HG03342 (cell line): ENCODE measurements around the gene MAD1L1.
"Not testable (repeated sequence)": the region's sequence is repeated elsewhere in the genome, so short reads cannot be mapped to it uniquely, and the experiment has no call there.

Experiments used
- ATAC-seq: cut with Tn5 transposase; IDR thresholded peaks from one replicate; pipeline ENCODE4 v1.9.1; 2021; ENCODE audit warnings: mild to moderate bottlenecking, moderate library complexity; ENCODE audit not compliant: unreplicated experiment

MAD1L1 gene

DNA sequence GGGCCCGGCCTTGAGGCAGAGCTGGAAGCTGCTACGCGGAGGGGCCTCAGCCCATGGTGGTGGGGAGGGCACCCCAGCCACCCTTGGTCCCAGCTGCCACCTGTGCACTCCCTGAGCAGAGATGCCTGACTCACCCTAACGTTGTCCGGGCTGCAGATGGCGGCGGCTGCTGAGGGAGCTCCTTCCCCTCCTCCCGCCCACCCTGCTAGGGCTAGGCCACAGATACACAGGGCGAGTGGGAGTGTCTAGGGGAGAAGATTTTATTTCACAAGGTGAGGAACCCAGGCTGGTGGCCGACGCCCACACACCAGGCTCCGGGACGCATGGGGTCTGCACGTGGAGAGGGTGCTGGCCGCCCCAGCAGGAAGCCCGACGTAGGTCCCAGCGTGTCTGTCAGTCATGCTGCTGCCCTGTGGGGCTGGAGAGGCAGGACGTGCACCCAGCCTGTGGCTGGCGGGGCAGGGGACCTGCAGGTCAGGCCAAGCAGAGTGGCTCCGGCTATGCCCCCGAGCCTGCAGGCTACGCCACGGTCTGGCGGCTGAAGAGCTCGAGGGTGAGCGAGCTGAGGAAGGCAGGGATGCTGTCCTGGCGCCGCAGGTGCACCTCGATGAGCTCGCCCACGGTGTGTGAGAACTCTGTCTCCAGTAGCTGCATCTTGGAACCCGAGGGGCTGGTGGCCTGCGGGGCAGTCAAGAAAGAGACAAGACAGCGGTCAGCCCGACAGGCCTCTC is 417.0 kb downstream of the MAD1L1 start:
- not testable (repeated sequence) for ATAC-seq

DNA sequence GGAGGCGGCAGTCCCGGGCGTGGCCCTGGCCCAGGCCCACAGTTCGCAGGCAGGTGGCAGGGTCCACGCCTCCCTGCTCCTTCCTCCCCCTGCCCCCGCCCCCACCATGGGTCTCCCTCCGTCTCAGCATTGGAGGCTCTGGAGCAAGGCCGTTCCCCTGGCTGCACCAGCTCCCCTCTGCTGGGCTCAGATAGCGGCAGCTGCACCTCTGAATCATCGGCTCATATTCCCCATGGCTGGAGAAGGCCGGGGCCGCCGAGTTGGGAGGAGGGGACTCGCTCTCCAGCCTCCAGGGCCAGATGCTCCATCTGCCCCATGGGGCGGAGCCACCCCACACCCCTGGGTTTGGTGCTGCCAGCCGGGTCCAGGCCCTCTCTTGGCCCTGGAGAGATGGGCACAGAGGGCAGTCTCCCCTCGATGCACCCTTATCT is 417.7 kb downstream of the MAD1L1 start:
- ATAC-seq, result no peak

DNA sequence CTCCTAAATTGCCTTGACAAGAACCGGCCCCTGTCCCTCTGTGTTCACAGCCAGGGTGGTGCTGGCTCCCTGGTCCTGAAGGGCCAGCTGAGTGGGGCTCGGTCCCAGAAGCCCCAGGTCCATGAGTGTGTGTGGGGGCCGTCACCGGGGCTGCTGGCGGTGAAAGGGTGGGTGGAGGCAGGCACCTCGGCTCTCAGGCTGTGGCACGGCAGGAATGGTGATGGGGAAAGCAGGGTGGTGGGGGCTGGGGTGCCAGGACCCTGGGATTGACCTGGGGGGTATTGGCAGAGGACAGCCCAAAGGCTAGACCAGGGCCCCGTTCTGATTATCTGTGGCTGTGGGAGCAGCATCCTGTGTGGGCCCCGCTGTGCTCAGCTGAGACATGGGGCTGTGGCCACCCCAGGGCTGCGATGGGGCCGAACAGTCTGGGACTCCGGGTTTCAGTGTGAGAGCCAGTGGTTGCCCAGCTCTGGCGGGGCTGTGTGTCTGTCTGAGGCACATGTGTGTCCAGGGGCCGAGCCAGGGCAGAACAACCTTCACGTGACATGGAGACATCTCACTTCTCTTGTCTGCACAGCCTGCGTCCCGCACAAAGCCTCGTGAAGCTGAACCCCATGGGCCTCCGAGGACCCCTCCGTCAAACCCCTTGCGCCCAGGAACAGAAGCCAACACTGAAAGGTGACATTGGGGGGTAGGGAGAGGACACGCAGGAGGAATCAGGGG is 418.5 kb downstream of the MAD1L1 start:
- ATAC-seq, result no peak

DNA sequence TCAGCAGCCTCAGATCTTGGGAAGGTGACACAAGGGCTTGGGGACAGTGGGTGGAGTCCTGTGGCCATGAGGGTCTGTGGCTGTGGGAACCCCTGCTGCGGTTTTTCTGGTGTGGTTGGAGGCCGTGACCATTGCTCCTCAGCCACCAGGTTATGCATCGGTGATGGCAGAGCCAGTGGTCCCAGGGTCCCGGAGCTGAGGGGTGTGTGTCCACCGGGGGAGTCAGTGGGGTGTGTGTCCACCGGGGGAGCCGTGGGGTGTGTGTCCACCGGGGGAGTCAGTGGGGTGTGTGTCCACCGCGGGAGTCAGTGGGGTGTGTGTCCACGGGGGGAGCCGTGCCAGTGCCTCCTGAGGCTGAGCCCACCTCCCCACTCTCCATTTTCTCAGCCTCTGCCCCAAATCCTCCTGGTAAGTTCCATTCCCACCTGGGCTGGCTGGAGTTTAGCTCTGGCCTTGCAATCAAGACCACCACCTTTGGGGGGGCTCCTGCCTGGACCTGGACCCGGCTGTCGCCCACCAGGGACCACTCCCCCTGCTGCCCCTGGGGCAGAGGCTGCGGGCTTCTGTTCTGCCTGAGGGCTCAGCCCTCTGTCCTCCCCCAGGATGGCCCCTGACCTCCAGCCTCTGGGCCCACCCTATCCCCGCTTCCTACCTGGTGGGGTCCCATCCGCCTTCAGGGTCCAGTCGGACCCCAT is 419.2 kb downstream of the MAD1L1 start:
- ATAC-seq, result no peak

DNA sequence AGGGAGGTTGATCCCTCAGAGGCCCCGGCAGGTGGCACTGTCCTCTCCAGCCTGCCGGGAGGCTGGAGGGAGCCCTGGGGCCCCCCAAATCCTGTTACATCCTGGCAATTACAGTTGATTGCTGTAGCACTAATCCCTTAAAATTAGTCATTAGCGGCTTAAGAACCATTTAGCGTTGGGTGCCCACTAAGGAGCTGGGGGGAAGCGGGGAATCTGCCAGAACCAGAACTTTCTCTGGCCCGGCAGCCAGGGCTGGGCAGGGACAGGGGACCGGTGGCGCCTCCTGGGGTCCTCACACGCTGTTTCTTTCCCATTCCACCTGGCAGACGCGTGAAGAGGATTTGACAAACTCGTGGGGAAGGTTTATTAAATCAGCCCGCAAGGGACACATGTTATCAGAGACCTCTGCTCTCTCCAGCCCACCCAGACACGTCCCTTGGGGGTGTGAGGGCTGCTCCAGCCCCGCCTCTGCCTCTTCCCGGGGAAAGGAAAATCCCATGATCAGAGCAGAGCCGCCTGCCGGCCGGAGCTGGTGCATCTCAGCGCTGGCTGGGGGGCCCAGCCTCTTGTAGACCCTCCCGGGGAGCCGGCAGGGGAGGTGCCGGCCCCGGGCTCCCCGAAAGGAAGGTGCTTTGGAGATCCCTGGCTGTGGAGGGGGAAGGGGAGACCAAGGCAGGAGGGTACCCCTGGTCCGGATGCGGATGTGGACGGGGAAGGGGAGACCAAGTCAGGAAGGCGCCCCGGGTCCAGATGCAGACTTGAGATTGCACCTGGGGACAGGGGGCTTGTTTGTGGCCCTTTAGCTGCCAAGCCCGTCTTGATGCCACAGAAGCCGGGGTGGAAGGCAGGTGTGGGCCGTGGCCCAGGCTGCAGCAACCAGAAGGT is 420.0 kb downstream of the MAD1L1 start:
- ATAC-seq, result no peak

DNA sequence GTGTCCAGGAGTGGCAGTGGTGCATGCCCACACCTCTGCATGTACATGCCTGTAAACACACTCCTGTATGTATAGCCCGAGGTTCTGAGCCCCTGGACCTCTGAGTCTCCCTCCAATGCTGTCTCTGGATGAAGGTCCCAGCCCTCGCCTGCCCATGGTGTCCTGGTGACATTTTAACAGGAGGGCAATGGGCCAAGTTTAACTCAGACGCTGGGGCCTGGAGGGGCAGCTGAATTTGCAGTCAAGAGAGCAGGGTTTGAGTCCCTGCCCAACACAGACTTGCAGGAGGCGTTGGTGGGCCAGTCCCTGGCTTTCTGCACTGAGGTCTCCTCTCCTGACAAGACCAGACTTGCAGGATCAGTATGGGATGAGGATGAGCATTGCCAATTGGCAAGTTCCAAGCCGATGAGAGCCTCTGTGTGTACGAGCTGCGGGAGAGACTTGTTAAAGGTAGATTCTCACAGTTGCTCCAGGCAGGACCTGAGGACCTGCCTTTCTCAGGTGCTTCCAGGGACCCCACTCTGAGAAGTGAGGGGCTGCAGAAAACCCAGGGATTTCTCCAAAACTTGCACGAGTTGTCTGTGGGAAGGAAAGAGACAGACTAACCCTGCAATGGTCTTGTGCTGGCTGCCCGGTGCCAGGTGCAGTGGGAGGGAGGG is 420.8 kb downstream of the MAD1L1 start:
- no peak for ATAC-seq

DNA sequence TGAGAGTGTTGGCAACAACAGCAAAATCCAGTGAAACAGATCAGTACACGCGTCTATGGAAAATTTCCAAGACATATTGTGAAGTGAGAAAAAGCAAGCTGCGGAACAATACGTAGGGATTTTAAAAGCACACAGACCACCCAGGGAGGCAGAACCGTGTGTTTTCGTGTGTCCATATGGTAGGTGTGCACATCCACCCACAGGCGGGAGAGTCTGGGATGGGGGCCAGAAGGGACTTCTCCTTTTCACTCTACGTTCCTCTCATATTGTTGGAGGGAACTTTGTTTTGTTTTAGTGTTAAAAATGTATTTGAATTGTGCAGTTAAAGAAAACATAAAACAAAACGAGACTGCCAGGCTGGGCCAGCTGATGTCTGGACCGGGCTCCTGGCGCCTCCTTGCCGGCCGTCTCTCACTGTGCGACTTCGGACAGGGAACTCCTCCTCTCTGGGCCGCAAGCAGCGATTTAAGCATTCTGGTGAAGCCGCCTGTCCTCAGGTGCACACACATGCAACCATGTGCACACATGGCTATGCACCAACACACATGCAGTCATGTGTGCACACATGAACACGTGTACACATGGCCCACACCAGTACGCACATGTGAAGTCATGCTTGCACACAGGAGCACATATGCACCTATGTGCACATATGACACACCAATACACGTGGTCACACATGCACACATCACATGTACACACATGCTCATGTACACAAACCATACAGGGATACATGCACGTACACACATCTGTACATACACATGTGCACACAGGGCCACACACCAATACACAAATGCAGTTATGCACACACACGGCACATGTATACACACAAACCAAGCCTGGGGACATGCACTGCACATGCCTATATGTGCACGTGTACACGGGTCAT is 421.5 kb downstream of the MAD1L1 start:
- no peak for ATAC-seq

DNA sequence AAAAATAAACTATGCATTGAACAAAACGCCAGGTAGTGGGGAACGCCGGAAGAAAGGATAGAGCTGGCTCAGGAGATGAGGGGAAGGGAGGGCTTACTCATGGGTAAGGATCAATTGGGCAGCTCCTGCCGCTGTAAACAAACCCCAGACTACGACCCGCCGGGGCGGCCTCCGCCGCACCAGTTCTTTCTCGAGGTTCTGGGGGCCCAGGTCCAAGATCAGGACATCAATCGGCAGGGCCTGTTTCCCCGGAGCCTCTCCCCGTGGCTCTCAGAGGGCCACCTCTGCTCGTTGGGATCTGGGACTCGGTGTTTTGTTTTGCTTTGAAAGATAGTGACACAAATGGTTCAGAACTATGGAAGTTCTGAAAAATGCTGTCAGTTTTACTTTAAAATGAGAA is 422.2 kb downstream of the MAD1L1 start:
- ATAC-seq, result no peak

DNA sequence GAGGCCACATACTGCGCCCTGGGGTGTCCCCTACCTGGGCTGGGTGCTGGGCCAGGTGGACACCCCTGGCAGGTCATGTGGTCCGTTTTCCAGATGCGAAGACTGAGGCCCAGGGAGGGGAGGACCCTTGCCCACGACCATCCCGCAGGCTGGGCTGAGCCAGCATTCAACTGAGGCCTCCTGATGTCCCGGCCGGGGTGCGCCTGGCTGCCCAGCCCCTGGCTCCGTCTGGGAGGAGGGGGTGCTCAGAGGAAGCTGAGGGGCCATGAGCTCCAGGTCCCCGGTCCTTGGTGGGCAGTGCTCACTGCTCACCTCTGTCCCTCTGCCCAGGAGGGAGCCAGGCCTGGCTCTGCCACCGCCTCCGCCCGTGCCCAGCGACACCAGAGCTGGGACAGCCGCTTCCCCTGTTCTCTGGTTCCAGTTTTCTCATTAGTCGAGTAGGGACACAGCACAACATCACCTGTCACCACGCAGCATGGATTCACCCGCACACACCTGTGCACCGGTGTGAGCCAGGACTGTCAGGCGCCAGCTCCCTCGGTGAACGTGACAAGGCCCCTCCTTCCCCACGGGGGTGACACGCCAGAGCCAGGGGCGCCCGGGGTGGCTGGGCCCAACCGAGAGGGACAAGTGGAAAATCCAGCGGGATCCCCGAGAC is 423.0 kb downstream of the MAD1L1 start:
- no peak for ATAC-seq

DNA sequence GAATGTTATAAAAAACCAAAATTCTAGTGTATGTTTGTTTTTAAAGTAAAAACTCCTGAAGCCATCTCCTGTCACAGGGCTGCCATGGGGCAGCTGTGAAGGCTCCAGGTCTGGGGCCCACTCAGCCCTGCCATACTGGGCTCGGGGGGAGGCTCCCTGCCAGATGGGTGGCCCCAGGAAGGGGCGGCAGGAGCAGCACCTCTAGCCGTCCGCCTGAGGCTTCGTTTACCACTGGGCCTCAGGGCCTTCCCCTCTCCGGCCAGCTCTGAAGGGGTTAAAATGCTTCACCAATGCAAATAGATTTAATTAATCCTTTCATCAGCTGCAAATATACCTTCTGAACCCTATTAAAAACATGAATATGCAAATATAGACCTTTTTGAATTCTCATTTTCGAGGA is 423.7 kb downstream of the MAD1L1 start:
- ATAC-seq, result no peak

DNA sequence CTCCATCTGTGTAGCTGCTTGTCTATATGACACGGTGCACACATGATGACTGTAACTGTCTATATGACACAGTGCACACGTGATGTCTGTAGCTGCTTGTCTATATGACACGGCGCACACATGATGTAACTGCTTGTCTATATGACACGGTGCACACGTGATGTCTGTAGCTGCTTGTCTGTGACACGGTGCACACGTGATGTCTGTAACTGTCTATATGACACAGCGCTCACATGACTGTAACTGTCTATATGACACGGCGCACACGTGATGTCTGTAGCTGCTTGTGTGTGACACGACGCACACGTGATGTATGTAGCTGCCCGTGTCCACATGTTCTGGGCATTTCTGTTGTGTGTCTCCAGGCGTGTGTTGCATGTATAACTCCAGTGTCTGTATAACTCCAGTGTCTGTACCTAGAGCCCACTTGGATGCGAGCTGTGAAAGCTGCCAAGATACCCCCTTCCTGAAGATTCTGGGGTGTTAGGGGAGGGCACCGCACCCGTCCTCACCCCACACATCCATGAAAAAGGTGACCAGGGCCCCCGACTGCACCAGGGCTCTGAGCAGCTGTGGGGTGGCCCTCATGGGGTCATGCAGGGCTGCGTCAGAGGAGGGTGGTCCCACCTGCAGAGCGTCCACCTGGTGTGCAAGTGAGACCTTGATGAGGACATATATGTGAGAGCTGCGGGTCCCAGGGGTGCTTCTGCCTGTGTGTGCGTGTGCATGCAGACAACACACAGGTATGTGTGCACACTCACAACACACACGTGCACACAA is 424.7 kb downstream of the MAD1L1 start:
- ATAC-seq, result no peak

DNA sequence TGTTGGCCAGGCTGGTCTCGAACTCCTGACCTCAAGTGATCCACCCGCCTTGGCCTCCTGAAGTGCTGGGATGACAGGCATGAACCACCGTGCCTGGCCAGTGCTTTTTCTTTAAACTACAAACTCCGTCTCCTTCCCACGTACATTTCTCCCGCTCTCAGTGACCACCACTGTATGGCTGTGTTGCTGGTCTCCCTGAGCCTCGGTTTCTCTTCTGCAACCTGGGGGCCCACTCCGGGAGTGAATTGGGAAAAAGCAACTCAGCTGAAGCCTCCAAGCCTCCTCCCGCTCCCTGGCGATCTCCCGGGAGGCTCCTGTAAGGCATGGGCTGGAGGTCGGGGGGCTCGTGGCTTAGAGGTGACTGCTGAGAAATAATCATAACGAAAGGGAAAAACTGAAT is 426.4 kb downstream of the MAD1L1 start:
- ATAC-seq, result no peak

DNA sequence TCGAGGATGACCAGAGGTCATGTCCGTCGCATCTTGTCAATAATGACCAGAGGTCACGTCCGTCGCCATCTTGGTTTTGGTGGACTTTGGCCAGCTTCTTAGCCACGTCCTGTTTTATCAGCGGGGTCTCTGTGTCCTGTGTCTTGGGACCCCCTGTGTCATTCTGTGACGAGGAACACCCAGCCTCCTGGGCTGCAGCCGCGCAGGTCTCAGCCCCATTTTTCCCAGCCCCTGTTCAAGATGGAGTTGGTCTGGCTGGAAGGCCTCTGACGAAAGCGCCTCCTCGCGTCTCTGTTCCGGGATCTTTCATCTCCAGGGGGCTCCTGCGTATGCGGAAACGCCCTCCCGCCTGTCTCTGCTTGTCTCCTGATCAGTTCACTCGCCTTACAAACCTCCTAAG is 428.4 kb downstream of the MAD1L1 start:
- ATAC-seq, result no peak

DNA sequence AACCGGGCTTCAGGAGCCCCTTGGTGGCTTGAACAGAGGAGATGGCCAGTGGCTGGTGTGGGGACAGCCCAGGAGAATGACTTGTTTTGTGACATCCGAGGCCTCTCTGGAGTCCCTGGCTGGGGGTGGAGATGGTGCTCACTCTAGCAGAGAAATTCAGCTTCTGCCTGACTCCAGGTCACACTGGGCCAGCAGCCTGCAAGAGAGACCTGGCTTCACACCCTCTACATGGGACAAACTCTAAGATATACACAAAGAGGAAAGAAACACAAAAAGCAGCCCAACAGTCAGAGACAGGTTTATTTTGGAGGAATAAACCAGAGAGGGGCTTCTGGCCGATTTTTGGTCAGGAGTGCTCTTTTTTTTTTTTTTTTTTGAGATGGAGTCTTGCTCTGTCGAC is 429.8 kb downstream of the MAD1L1 start:
- no peak for ATAC-seq

DNA sequence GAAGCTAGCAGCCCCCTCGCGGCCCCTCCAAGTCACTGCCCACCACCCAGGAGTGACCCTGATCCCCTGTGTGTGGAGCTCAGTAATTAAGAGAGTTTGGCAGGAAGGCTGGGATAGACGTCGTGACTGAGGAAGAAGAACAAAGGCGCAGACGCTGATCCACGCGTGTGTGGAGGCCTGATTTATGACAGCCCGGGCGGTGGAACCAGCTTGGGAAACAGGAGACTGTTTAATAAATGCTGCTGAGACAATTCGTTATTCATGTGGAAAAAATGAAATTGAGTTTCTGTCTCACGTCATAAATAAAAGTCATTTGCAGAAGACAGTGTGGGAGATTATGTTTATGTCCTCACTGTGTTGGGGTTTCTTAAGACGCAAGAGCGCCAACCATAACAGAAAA is 431.8 kb downstream of the MAD1L1 start:
- no peak for ATAC-seq

DNA sequence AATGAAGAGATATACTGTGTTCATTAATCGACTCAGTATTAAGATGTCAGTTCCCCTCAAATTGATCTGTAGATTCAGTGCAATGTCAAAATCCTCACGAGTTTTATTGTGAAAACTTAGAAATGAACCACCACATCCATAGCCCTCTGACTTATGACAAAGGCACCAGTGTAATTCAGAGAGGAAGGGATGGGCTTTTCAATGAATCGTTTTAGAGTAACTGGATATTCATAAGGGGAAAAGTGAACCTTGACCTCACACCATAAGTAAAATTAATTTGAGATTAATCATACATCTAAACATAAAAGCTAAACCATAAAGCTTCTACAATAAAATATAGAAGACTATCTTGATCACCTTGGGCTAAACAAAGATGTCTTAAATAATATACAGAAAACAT is 434.6 kb downstream of the MAD1L1 start:
- no peak for ATAC-seq

DNA sequence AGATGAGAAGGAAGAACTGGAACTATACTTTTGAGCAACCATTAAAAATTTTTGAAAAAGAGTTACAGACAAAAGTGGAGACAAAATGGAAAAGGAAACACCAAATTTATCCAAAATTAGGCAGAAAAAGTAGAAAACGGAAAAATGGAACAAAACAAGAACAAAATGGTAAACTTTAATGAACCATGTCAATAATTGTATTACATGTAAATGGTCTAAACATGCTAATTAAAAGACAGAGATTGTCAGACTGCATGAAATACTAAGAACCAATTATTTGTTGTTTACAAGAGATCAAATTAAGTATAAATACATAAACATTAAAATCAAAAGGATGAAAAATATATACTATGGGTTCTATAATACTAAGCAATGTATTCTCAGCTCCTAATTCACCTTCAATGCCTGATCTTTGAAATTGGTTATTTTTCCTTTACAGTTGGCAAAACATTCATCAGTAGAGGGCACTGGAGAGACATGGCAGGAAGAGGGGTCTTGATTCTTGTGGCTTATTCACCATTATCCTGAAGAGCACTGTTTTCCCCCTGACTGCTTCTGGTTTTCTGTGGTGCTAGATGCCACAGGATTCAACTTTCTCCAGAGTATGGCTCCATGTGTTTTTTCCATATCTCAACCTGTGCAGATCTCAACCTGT is 437.7 kb downstream of the MAD1L1 start:
- ATAC-seq, result no peak
